Panc1 (cell line): ENCODE data around the gene C1orf50. TPM values are rescaled to one million over a fixed set of nuclear protein-coding genes. Genes with fewer than 3 reads are reported as not detected.

ENCODE experiments used
- ATAC-seq: fragments of 200-7000 bp; cut with Tn5 transposase; 2 replicates; pipeline ENCODE4 v1.9.1; 2020; ENCODE audit warnings: mild to moderate bottlenecking, moderate library complexity
- BruUV-seq: library from RNA; stranded (reverse); fragments of 400-500 nt; replicated peaks from 2 replicates; lab custom pipeline; 2021; lab: Mats Ljungman, UMichigan
- CTCF ChIA-PET: fragments of 300-600 bp; sonication (Branson Sonifier 250); formaldehyde crosslinking; loops from one replicate; lab custom pipeline; 2022; ENCODE audit warnings: antibody characterized with exemption; lab: Charles Lee
- POLR2A ChIA-PET: fragments of 300-600 bp; sonication (Branson Sonifier 250); formaldehyde crosslinking; loops from one replicate; lab custom pipeline; 2022; ENCODE audit warnings: antibody characterized with exemption; lab: Charles Lee
- DNase-seq: peaks from one replicate; pipeline ENCODE4 v3.0.0-alpha.2; 2010; ENCODE audit warnings: low read depth, low spot score
- H3K27ac ChIP-seq: 2 replicates; pipeline ENCODE4 v1.5.1; 2011; ENCODE audit warnings: mild to moderate bottlenecking, low read length, inconsistent platforms
- H3K27me3 ChIP-seq: fragments of 200-500 bp; sonication (Bioruptor generic); 2 replicates; pipeline ENCODE4 v1.6.0; 2014; ENCODE audit warnings: low read length, inconsistent platforms; ENCODE audit not compliant: control insufficient read depth, insufficient read depth
- H3K36me3 ChIP-seq: fragments of 200-500 bp; sonication (Bioruptor generic); 2 replicates; pipeline ENCODE4 v1.5.1; 2014; ENCODE audit warnings: inconsistent platforms, mild to moderate bottlenecking, low read length, moderate library complexity; ENCODE audit not compliant: control insufficient read depth, insufficient read depth
- H3K4me1 ChIP-seq: 2 replicates; pipeline ENCODE4 v1.5.1; 2011; ENCODE audit warnings: inconsistent platforms, mild to moderate bottlenecking, low read length, moderate library complexity; ENCODE audit not compliant: control insufficient read depth, insufficient read depth
- H3K4me3 ChIP-seq, 2 experiments: 2 replicates each; pipeline ENCODE4 v1.5.1; 2011 to 2012; ENCODE audit warnings: low read depth in 2 of 2, low read length in 2 of 2, mild to moderate bottlenecking in 2 of 2, inconsistent platforms in 1 of 2, moderate library complexity in 1 of 2
- H3K9me3 ChIP-seq: fragments of 200-500 bp; sonication (Bioruptor generic); 2 replicates; pipeline ENCODE4 v1.5.1; 2014; ENCODE audit warnings: low read depth, mild to moderate bottlenecking, inconsistent platforms, low read length, moderate library complexity; ENCODE audit not compliant: control insufficient read depth, insufficient read depth
- POLR2AphosphoS5 ChIP-seq: IDR thresholded peaks from 2 replicates; pipeline ENCODE4 v1.6.1; 2012; ENCODE audit warnings: mild to moderate bottlenecking, low read depth, low read length, moderate library complexity
- SIN3A ChIP-seq: IDR thresholded peaks from 2 replicates; pipeline ENCODE4 v1.6.1; 2012; ENCODE audit warnings: low read depth, mild to moderate bottlenecking, low read length, moderate library complexity, borderline replicate concordance; ENCODE audit not compliant: insufficient read depth
- TCF7L2 ChIP-seq: IDR thresholded peaks from 2 replicates; pipeline ENCODE4 v1.6.1; 2011; ENCODE audit warnings: mild to moderate bottlenecking, low read depth, low read length, inconsistent platforms
- in situ Hi-C: cut with HindIII; loops from 2 replicates; pipeline ENCODE4 v1.10.0; 2016; ENCODE audit warnings: low sequenced_read_pairs, low pct_unique_long_range_greater_than_20kb
- intact Hi-C: fragments of 100-400 bp; cut with micrococcal nuclease; formaldehyde crosslinking; loops from one replicate; pipeline ENCODE4 v1.10.0; 2022; ENCODE audit not compliant: unreplicated experiment
- total RNA-seq: library from RNA; stranded (reverse); gene quantifications from one replicate; pipeline ENCODE4 v1.2.1, GENCODE V29; 2021; ENCODE audit not compliant: unreplicated experiment
- TF ChIP-seq, protein P1 (sequence below), 2 experiments: IDR thresholded peaks; 2 replicates each; pipeline ENCODE4 v1.6.1; 2011 to 2012; ENCODE audit warnings: low read depth in 2 of 2, control low read depth in 1 of 2, low read length in 1 of 2, mild to moderate bottlenecking in 1 of 2, moderate library complexity in 1 of 2; ENCODE audit not compliant: insufficient read depth in 1 of 2
- TF ChIP-seq, protein P2 (sequence below): fragments of 450-650 bp; IDR thresholded peaks from 2 replicates; pipeline ENCODE4 v1.5.1; 2017; ENCODE audit warnings: mild to moderate bottlenecking

Gene C1orf50
- total RNA-seq, 1 experiment from 2014 or later: 5.8 TPM

DNA sequence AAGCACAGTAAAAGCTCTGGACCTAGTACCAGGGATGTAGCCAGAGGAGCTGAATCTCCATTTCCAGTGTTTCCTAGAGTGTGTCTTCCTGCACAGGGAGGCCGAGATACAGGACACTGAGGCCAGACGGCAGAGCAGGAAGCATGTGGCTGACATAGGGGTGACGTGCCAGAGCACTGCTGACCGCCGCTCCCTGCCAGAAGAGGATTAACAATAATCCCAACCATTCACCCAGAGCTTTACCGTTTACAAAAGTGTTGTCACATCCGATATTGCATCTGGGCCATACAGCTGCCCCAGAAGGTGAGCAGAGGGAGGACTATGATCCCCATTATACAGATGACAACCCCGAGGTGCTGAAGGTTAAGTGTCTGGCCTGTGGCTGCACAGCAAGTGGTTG, 21.2 kb upstream of the C1orf50 start:
- TF ChIP-seq, protein P1, sequence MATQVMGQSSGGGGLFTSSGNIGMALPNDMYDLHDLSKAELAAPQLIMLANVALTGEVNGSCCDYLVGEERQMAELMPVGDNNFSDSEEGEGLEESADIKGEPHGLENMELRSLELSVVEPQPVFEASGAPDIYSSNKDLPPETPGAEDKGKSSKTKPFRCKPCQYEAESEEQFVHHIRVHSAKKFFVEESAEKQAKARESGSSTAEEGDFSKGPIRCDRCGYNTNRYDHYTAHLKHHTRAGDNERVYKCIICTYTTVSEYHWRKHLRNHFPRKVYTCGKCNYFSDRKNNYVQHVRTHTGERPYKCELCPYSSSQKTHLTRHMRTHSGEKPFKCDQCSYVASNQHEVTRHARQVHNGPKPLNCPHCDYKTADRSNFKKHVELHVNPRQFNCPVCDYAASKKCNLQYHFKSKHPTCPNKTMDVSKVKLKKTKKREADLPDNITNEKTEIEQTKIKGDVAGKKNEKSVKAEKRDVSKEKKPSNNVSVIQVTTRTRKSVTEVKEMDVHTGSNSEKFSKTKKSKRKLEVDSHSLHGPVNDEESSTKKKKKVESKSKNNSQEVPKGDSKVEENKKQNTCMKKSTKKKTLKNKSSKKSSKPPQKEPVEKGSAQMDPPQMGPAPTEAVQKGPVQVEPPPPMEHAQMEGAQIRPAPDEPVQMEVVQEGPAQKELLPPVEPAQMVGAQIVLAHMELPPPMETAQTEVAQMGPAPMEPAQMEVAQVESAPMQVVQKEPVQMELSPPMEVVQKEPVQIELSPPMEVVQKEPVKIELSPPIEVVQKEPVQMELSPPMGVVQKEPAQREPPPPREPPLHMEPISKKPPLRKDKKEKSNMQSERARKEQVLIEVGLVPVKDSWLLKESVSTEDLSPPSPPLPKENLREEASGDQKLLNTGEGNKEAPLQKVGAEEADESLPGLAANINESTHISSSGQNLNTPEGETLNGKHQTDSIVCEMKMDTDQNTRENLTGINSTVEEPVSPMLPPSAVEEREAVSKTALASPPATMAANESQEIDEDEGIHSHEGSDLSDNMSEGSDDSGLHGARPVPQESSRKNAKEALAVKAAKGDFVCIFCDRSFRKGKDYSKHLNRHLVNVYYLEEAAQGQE (IDR thresholded peaks at IDR 0.05; ENCODE audit: insufficient read depth in 1 of 2, low read depth in 2 of 2, low read length in 1 of 2): no peak
- TF ChIP-seq SIN3A (no peak), TCF7L2 (no peak), POLR2AphosphoS5 (no peak)
- TF ChIP-seq, protein P2, sequence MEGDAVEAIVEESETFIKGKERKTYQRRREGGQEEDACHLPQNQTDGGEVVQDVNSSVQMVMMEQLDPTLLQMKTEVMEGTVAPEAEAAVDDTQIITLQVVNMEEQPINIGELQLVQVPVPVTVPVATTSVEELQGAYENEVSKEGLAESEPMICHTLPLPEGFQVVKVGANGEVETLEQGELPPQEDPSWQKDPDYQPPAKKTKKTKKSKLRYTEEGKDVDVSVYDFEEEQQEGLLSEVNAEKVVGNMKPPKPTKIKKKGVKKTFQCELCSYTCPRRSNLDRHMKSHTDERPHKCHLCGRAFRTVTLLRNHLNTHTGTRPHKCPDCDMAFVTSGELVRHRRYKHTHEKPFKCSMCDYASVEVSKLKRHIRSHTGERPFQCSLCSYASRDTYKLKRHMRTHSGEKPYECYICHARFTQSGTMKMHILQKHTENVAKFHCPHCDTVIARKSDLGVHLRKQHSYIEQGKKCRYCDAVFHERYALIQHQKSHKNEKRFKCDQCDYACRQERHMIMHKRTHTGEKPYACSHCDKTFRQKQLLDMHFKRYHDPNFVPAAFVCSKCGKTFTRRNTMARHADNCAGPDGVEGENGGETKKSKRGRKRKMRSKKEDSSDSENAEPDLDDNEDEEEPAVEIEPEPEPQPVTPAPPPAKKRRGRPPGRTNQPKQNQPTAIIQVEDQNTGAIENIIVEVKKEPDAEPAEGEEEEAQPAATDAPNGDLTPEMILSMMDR: no peak
- H3K4me1 ChIP-seq: no peaks in the 10 kb centered on the region; the same call in 1 of the 2 replicates
- ATAC-seq (no peak), DNase-seq (no peak)
- H3K27ac ChIP-seq: no peak overlapping the region
- H3K27me3 ChIP-seq: no peaks in the 10 kb centered on the region
- ChIA-PET POLR2A (no interaction called here), CTCF (interaction anchor here (0.8 to 0.9 kb wide), 2 partner anchors 9 to 17 kb away, joined by 3 read pairs; no protein-coding TSS in a partner anchor)
- BruUV-seq: no TSS peak
- no peaks in the 10 kb centered on the region; the same call in 1 of the 2 replicates for H3K36me3 ChIP-seq
- in situ Hi-C loops: no loop called here
- H3K9me3 ChIP-seq: no peaks in the 10 kb centered on the region
- no peak overlapping the region for H3K4me3 ChIP-seq
- intact Hi-C loops: no loop called here

DNA sequence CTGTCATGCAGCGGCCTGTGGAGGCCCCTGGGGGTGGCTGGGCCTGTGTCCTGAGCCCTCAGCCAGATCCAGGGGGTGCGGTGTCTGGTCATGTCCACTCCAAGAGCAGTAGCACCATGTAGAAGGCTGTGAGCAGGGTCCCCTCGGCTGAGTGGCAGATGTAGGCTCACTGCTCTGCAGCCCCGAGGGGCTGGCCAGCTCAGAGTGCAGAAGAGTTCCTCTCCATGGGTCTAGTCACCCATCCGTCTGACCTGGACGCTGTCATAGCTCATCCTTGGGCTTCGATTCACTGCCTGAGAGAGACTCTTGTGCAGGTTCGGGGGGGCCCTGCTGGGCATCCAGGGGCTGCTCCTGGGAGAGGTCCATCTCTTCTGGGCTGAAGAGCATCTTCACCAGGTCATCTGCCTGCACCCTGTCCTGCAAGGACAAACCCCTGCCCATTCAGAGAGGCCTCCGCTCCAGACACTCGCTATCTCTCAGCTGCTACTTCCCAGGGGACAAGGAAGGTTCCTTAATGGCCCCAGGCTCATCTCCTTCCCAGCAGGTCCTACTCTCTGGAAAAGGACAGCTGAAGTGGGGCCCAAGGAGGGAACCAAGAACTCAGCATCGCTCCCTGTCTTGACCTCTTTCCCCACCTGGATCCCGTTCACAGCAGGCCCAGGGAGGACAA, 20.5 kb upstream of the C1orf50 start:
- no peak for ATAC-seq
- Histone ChIP-seq H3K4me1 (no peaks in the 10 kb centered on the region; the same call in 1 of the 2 replicates), H3K4me3 (no peak overlapping the region), H3K9me3 (no peaks in the 10 kb centered on the region), H3K27ac (no peak overlapping the region), H3K27me3 (no peaks in the 10 kb centered on the region), H3K36me3 (no peaks in the 10 kb centered on the region; the same call in 1 of the 2 replicates)
- TSS peak; percentile 62 for BruUV-seq
- CTCF ChIA-PET: no interaction called here
- no peak for DNase-seq
- in situ Hi-C loops (no loop called here), intact Hi-C loops (no loop called here)
- POLR2A ChIA-PET: no interaction called here
- TF ChIP-seq SIN3A (no peak), TCF7L2 (no peak), POLR2AphosphoS5 (no peak)
- TF ChIP-seq, protein P1 (IDR thresholded peaks at IDR 0.05; ENCODE audit: insufficient read depth in 1 of 2, low read depth in 2 of 2, low read length in 1 of 2): no peak
- TF ChIP-seq, protein P2: no peak
